ENCODE data around the gene ITPR1.

DNA sequence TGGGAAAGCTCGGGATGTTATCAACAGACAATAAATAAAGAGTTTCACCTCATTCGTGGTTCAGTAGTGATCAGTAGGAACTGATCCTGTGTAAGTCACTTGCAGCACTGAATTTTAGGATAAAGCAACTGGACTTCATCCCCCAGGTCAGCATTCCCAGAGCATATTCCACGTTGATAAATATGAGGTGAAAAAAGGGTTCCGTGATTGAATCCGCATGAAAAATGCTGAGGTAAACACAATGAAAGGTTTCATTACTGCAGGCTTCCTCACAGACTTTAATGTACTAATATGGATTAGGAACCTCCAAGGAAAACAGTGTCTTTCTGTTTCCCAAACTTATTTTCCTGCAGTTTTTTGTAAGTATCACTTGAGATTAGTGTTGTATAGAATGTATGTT is 308.7 kb downstream of the ITPR1 start:
- TF ChIP-seq ZFP3 (CRISPR knock-in tag; IDR thresholded peaks at IDR 0.05) = no peak
- TF ChIP-seq ZNF565 (CRISPR knock-in tag; conservative IDR thresholded peaks at IDR 0.05; ENCODE audit: low read depth) = no peak
- no peak for TF ChIP-seq SNAI2 (CRISPR knock-in tag; IDR thresholded peaks at IDR 0.05)
- TF ChIP-seq ESRRG (CRISPR knock-in tag; IDR thresholded peaks at IDR 0.05) = no peak
- TF ChIP-seq BACH2 (CRISPR knock-in tag; IDR thresholded peaks at IDR 0.05; ENCODE audit: borderline replicate concordance) = no peak
- TF ChIP-seq ARNTL (CRISPR knock-in tag; IDR thresholded peaks at IDR 0.05; ENCODE audit: borderline replicate concordance, low read depth) = no peak
- no peak for TF ChIP-seq PPARA (CRISPR knock-in tag; IDR thresholded peaks at IDR 0.05; ENCODE audit: borderline replicate concordance)
- TF ChIP-seq ZNF70 (CRISPR knock-in tag; IDR thresholded peaks at IDR 0.05) = no peak
- no peak for TF ChIP-seq GLIS3 (CRISPR knock-in tag; IDR thresholded peaks at IDR 0.05)
- TF ChIP-seq, protein P1, sequence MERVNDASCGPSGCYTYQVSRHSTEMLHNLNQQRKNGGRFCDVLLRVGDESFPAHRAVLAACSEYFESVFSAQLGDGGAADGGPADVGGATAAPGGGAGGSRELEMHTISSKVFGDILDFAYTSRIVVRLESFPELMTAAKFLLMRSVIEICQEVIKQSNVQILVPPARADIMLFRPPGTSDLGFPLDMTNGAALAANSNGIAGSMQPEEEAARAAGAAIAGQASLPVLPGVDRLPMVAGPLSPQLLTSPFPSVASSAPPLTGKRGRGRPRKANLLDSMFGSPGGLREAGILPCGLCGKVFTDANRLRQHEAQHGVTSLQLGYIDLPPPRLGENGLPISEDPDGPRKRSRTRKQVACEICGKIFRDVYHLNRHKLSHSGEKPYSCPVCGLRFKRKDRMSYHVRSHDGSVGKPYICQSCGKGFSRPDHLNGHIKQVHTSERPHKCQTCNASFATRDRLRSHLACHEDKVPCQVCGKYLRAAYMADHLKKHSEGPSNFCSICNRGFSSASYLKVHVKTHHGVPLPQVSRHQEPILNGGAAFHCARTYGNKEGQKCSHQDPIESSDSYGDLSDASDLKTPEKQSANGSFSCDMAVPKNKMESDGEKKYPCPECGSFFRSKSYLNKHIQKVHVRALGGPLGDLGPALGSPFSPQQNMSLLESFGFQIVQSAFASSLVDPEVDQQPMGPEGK (CRISPR knock-in tag; IDR thresholded peaks at IDR 0.05; ENCODE audit: borderline replicate concordance) = no peak
- TF ChIP-seq, protein P2, sequence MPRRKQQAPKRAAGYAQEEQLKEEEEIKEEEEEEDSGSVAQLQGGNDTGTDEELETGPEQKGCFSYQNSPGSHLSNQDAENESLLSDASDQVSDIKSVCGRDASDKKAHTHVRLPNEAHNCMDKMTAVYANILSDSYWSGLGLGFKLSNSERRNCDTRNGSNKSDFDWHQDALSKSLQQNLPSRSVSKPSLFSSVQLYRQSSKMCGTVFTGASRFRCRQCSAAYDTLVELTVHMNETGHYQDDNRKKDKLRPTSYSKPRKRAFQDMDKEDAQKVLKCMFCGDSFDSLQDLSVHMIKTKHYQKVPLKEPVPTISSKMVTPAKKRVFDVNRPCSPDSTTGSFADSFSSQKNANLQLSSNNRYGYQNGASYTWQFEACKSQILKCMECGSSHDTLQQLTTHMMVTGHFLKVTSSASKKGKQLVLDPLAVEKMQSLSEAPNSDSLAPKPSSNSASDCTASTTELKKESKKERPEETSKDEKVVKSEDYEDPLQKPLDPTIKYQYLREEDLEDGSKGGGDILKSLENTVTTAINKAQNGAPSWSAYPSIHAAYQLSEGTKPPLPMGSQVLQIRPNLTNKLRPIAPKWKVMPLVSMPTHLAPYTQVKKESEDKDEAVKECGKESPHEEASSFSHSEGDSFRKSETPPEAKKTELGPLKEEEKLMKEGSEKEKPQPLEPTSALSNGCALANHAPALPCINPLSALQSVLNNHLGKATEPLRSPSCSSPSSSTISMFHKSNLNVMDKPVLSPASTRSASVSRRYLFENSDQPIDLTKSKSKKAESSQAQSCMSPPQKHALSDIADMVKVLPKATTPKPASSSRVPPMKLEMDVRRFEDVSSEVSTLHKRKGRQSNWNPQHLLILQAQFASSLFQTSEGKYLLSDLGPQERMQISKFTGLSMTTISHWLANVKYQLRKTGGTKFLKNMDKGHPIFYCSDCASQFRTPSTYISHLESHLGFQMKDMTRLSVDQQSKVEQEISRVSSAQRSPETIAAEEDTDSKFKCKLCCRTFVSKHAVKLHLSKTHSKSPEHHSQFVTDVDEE (CRISPR knock-in tag; IDR thresholded peaks at IDR 0.05) = no peak

All from SK-N-SH treated with all-trans-retinoic acid at 6 μM for 48 hours (cell line).